Mesendoderm (in vitro differentiated cells): Measurements from ENCODE around the gene SPSB1.

Source experiments
- DNase-seq: peaks from one replicate; pipeline ENCODE4 v3.0.0; 2013
- H2AK5ac ChIP-seq: 2 replicates; pipeline ENCODE4 v1.6.1; 2013; ENCODE audit warnings: low read length, inconsistent platforms
- H2BK120ac ChIP-seq: 2 replicates; pipeline ENCODE4 v1.6.1; 2013; ENCODE audit warnings: low read depth, mild to moderate bottlenecking, low read length, moderate library complexity, mixed read lengths
- H2BK15ac ChIP-seq: replicated peaks from 2 replicates; pipeline ENCODE4 v1.6.1; 2013; ENCODE audit warnings: low read depth, mild to moderate bottlenecking, moderate library complexity
- H2BK5ac ChIP-seq: 2 replicates; pipeline ENCODE4 v1.6.1; 2013; ENCODE audit warnings: low read length, inconsistent platforms
- H3K18ac ChIP-seq: 2 replicates; pipeline ENCODE4 v1.6.1; 2013; ENCODE audit warnings: mild to moderate bottlenecking, low read length, mixed read lengths
- H3K23ac ChIP-seq: one replicate; pipeline ENCODE4 v1.6.1; 2013; ENCODE audit warnings: low read length
- H3K27ac ChIP-seq: 2 replicates; pipeline ENCODE4 v1.5.1; 2013; ENCODE audit warnings: low read depth, mild to moderate bottlenecking, inconsistent platforms, low read length, moderate library complexity
- H3K27me3 ChIP-seq: 2 replicates; pipeline ENCODE4 v1.6.1; 2013; ENCODE audit warnings: low read length, control low read depth, mild to moderate bottlenecking, inconsistent platforms; ENCODE audit not compliant: insufficient read depth, poor library complexity
- H3K36me3 ChIP-seq: 2 replicates; pipeline ENCODE4 v1.6.1; 2013; ENCODE audit warnings: low read length, inconsistent platforms; ENCODE audit not compliant: control insufficient read depth, insufficient read depth
- H3K4ac ChIP-seq: one replicate; pipeline ENCODE4 v1.6.1; 2013; ENCODE audit warnings: low read depth, mild to moderate bottlenecking, low read length, moderate library complexity
- H3K4me1 ChIP-seq: 2 replicates; pipeline ENCODE4 v1.6.1; 2013; ENCODE audit warnings: low read depth, low read length, inconsistent platforms; ENCODE audit not compliant: control insufficient read depth
- H3K4me2 ChIP-seq: 2 replicates; pipeline ENCODE4 v1.6.1; 2013; ENCODE audit warnings: low read length
- H3K4me3 ChIP-seq: 2 replicates; pipeline ENCODE4 v1.5.1; 2013; ENCODE audit warnings: mild to moderate bottlenecking, low read length
- H3K56ac ChIP-seq: one replicate; pipeline ENCODE4 v1.6.1; 2013; ENCODE audit warnings: low read length
- H3K79me1 ChIP-seq: 2 replicates; pipeline ENCODE4 v1.6.1; 2013; ENCODE audit warnings: low read length, inconsistent platforms
- H3K79me2 ChIP-seq: 2 replicates; pipeline ENCODE4 v1.6.1; 2013; ENCODE audit warnings: mild to moderate bottlenecking, low read length; ENCODE audit not compliant: control insufficient read depth, insufficient read depth
- H3K9ac ChIP-seq: 2 replicates; pipeline ENCODE4 v1.6.1; 2013; ENCODE audit warnings: low read length, inconsistent platforms
- H4K5ac ChIP-seq: one replicate; pipeline ENCODE4 v1.6.1; 2013; ENCODE audit warnings: low read length
- H4K8ac ChIP-seq: one replicate; pipeline ENCODE4 v1.6.1; 2013; ENCODE audit warnings: low read depth, mild to moderate bottlenecking, control low read depth, low read length, moderate library complexity
- WGBS: extraction: QIAGEN DNeasy Blood & Tissue Kit; methylation state at CpG from one replicate; pipeline ENCODE4 v1.1.7; 2013; ENCODE audit warnings: low lambda C conversion rate, missing lambda C conversion rate; ENCODE audit not compliant: insufficient coverage; ENCODE audit errors: extremely low coverage; 5-methylcytosine and 5-hydroxymethylcytosine counted together

Gene SPSB1

GRCh38 chr1:9361630-9362260 is 69.1 kb downstream of the SPSB1 start:
- no CpG with 5 or more reads among the region's 14 CpGs for WGBS
- Histone ChIP-seq H3K23ac (no peak overlapping the region), H3K4me1 (no peaks in the 10 kb centered on the region), H2BK120ac (no peak overlapping the region), H3K79me2 (no peaks in the 10 kb centered on the region), H3K27ac (no peak overlapping the region), H2AK5ac (no peak overlapping the region), H3K27me3 (no peaks in the 10 kb centered on the region), H2BK15ac (no peak overlapping the region), H4K5ac (no peak overlapping the region), H3K9ac (no peak overlapping the region), H3K18ac (no peak overlapping the region), H3K36me3 (no peaks in the 10 kb centered on the region), H3K4me3 (no peak overlapping the region), H3K56ac (peak overlapping the region; percentile 3), H4K8ac (no peak overlapping the region), H3K4me2 (no peak overlapping the region), H3K79me1 (no peaks in the 10 kb centered on the region), H2BK5ac (no peak overlapping the region), H3K4ac (no peak overlapping the region)
- DNase-seq: no peak

GRCh38 chr1:9362488-9362887 is 69.8 kb downstream of the SPSB1 start:
- no peak for DNase-seq

GRCh38 chr1:9363061-9363471 is 70.4 kb downstream of the SPSB1 start:
- no peak overlapping the region for H3K4ac ChIP-seq
- H3K27ac ChIP-seq: no peak overlapping the region
- H3K79me1 ChIP-seq: no peaks in the 10 kb centered on the region
- H3K9ac ChIP-seq: no peak overlapping the region
- H2BK120ac ChIP-seq: no peak overlapping the region
- H2BK15ac ChIP-seq: no peak overlapping the region
- no peak overlapping the region for H3K4me2 ChIP-seq
- no CpG with 5 or more reads among the region's 8 CpGs for WGBS
- H4K5ac ChIP-seq: no peak overlapping the region
- H3K4me3 ChIP-seq: no peak overlapping the region
- H3K4me1 ChIP-seq: no peaks in the 10 kb centered on the region
- no peaks in the 10 kb centered on the region for H3K36me3 ChIP-seq
- no peak overlapping the region for H4K8ac ChIP-seq
- H3K23ac ChIP-seq: no peak overlapping the region
- no peak overlapping the region for H2BK5ac ChIP-seq
- H3K79me2 ChIP-seq: no peaks in the 10 kb centered on the region
- H3K18ac ChIP-seq: no peak overlapping the region
- H3K27me3 ChIP-seq: no peaks in the 10 kb centered on the region
- no peak overlapping the region for H2AK5ac ChIP-seq
- no peak overlapping the region for H3K56ac ChIP-seq
- no peak for DNase-seq

More at GRCh38 chr1:9362488-9362887, 69.8 kb downstream of the SPSB1 start:
- no peak overlapping the region for H3K4me2 ChIP-seq
- no peaks in the 10 kb centered on the region for H3K79me1 ChIP-seq
- no CpG with 5 or more reads among the region's 12 CpGs for WGBS
- H3K36me3 ChIP-seq: no peaks in the 10 kb centered on the region
- H3K4me1 ChIP-seq: no peaks in the 10 kb centered on the region
- H2BK5ac ChIP-seq: no peak overlapping the region
- no peak overlapping the region for H2AK5ac ChIP-seq
- H3K23ac ChIP-seq: no peak overlapping the region
- no peak overlapping the region for H4K5ac ChIP-seq
- H3K18ac ChIP-seq: no peak overlapping the region
- no peak overlapping the region for H2BK15ac ChIP-seq
- H3K4me3 ChIP-seq: no peak overlapping the region
- no peak overlapping the region for H4K8ac ChIP-seq
- no peak overlapping the region for H2BK120ac ChIP-seq
- no peaks in the 10 kb centered on the region for H3K79me2 ChIP-seq
- no peak overlapping the region for H3K4ac ChIP-seq
- H3K27me3 ChIP-seq: no peaks in the 10 kb centered on the region
- no peak overlapping the region for H3K9ac ChIP-seq
- no peak overlapping the region for H3K27ac ChIP-seq
- no peak overlapping the region for H3K56ac ChIP-seq

- Histone ChIP-seq H3K23ac (no peak overlapping the region), H3K27ac (no peak overlapping the region), H3K4me2 (no peak overlapping the region), H3K27me3 (no peaks in the 10 kb centered on the region), H3K4me3 (no peak overlapping the region), H2BK15ac (no peak overlapping the region), H4K5ac (no peak overlapping the region), H3K4me1 (no peaks in the 10 kb centered on the region), H3K4ac (no peak overlapping the region), H3K18ac (no peak overlapping the region), H3K9ac (no peak overlapping the region), H2AK5ac (no peak overlapping the region), H4K8ac (no peak overlapping the region), H3K36me3 (no peaks in the 10 kb centered on the region), H3K56ac (no peak overlapping the region), H3K79me1 (no peaks in the 10 kb centered on the region), H2BK5ac (no peak overlapping the region), H2BK120ac (no peak overlapping the region), H3K79me2 (no peaks in the 10 kb centered on the region)
- no peak for DNase-seq
- no CpG with 5 or more reads among the region's 8 CpGs for WGBS
These were observed 73.6 kb downstream of the SPSB1 start for GRCh38 chr1:9366298-9366697.

- no peak for DNase-seq
- no peaks in the 10 kb centered on the region for H3K27me3 ChIP-seq
- H3K56ac ChIP-seq: no peak overlapping the region
- no peak overlapping the region for H2AK5ac ChIP-seq
- H3K23ac ChIP-seq: no peak overlapping the region
- H3K79me1 ChIP-seq: no peaks in the 10 kb centered on the region
- H3K4me3 ChIP-seq: no peak overlapping the region
- no peak overlapping the region for H4K5ac ChIP-seq
- no peak overlapping the region for H2BK120ac ChIP-seq
- H3K36me3 ChIP-seq: no peaks in the 10 kb centered on the region
- no peak overlapping the region for H3K18ac ChIP-seq
- H3K4me1 ChIP-seq: no peaks in the 10 kb centered on the region
- H3K4ac ChIP-seq: no peak overlapping the region
- H4K8ac ChIP-seq: no peak overlapping the region
- no peaks in the 10 kb centered on the region for H3K79me2 ChIP-seq
- H2BK15ac ChIP-seq: no peak overlapping the region
- no peak overlapping the region for H2BK5ac ChIP-seq
- no peak overlapping the region for H3K27ac ChIP-seq
- H3K9ac ChIP-seq: no peak overlapping the region
- no peak overlapping the region for H3K4me2 ChIP-seq
- WGBS: no CpG with 5 or more reads among the region's 34 CpGs
These were observed 74.5 kb downstream of the SPSB1 start for GRCh38 chr1:9366943-9367780.
